HG03060 (cell line): Measurements from ENCODE around the gene CCDC192.
"Not testable (repeated sequence)": the region's sequence is repeated elsewhere in the genome, so short reads cannot be mapped to it uniquely, and the experiment has no call there.

Source experiments
- ATAC-seq: cut with Tn5 transposase; IDR thresholded peaks from one replicate; pipeline ENCODE4 v1.9.1; 2021; ENCODE audit warnings: low read depth, moderate number of reproducible peaks; ENCODE audit not compliant: unreplicated experiment

Gene CCDC192

DNA sequence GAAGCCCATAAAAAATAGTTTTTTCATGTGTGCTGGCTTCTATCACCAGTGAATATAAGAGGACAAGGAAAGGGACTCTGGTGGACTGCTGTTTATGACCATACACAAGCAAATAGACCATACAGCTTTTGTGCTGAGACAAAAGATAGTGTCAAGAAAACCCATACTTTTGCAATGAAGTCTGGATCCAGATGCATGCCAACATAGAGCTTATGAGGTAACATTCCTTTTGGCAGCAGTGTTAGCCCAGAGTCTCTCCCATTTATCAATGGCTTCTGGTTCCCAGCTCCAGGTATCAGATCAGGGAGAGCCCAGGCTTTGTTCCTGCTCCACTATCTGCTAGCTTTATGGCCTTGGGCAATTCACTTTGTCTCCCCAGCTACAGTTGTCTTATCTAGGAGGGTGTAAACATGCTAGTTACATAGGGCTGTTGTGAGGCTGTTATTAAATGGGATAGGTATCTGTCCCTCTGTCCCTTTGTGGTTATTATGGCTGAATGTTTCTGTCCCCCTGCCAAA, 55.6 kb downstream of the CCDC192 start:
- ATAC-seq, result no peak

DNA sequence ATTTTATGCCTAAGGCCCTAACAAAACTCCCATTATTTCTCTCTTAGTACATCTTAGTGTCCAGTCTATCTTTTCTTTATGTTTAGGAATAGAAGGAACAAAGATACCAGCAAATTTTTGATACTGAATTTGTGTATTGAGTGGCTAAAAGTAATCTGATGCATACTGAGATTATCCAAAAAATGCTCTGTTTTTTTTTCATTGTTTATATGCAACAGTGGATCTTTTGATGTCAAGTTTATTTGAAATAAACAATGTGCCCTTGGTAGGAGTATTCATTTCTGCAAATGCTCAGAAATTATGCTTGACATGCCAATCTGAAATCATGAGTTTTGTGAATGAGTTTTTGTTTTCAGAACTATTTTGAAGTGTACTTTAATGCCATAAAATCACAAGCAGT, 58.7 kb downstream of the CCDC192 start:
- ATAC-seq, result no peak

DNA sequence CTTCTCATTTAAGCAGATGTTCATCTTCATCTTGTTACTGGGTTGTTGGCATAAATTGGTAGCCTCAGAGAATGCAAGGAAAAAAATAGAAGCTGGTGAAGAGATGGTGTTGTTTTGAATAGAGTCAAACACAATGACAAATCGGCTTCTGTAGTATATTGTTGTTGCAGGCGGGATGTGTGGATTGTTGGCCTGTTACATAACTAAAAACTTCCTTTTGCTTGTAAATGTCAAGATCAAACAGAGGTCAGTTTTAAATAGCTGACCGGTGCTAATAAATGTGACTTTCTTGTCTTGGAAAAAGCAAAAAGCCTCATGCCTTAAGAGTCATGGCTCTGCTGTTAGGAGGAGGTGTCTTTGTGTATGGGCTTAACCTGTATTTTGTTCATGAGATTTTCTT, 59.2 kb downstream of the CCDC192 start:
- no peak for ATAC-seq

DNA sequence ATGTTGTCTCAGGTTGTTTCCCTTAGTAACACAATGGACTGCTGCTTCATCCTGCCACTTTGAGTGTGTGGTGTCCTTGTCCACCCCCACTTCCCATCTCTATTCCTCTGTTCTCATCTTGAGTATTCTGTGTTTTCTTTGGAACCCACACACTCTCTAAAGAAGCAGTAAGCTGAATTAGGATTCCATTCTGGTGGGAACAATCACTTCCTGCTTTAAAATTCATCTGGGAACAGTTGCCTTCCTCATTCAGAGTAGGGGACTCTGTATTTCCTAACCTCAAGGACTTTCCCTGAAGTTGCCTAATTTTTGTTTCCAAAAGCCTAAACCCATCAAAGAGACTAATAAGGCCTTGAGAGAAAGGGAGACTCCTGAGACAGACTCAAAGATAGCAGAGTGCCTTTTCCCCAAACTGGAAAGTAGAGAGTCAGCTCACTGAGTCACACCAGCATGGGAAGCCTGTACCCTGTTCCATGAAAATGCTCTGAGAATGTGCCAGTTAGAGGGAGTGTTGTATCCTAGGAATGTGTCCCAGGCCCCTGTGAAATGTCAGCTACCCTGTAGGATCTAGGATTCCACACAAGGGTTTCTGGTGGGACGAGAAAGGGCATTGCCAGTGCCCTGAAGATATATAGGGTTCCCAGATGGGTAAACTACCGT, 63.6 kb downstream of the CCDC192 start:
- no peak for ATAC-seq

DNA sequence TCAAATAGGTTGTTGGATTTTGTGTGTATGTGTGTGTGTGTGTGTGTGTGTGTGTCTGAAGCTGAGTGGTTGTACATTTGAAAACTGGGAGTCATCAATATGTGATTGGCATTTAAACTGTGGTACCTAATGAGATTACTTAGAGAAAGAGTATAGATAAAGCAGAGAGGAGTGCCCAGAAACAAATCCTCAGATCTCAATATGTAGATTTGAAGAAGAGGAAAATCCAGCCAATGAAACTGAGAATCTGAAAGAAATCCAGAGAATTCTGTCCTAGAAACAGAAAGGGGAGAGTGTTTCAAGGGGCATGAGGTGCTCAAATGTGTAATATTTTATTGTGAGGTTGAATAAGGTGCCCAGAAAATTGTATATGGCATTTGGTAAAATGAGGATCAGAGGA, 66.2 kb downstream of the CCDC192 start:
- no peak for ATAC-seq

DNA sequence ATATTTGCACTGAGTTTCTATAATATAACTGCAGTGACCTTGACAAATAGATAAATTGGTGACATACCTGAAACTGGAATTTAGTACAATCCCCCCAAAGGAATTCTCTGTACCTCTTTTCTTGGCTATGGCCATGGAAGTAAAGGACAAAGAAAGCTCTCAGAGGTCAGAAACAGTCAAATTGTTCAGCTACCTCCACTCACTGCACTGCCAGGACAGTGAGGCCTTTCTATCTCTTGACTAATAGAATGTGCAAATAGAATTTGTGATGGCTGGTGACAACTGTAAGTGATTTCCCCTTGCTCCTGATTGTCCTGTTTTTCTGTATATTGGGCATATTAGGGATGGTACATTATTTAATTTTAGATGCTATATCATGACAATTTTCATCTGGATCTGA, 67.1 kb downstream of the CCDC192 start:
- no peak for ATAC-seq

DNA sequence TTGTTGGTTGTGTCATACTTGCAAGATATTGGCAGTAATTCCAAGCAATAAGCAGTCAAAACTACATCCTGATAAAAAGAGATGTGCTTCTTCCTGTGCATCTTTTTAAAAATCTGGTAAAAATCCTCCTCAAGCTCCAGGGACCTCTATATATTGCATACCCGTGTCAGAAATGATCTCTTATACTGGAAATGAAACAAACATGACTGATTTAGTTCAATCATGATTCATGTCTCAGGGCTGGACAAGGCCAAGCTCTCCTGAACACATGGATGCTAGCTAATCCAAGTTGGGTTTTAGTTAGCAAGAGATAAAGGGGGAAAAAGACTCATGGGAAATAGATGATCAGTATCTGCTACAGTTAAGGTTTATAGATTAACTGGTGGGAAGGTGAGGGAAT, 69.3 kb downstream of the CCDC192 start:
- no peak for ATAC-seq

DNA sequence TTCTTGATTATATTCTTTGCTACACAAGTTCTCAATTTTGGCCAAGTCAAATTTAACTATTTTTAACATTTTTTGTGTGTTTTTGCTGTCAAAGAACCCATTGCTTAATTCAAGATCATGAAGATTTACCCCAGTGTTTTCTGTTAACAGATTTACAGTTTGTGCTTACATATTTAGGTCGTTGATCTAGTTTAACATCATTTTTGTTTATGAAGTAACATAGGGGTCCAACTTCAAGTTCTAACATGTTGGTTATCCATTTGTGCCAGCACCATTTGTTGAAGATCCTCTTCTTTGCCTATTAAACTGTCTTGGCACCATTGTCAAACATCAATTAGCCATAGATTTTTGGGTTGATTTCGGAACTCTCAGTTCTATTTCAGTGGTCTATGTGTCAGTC, 71.0 kb downstream of the CCDC192 start:
- ATAC-seq, result no peak

DNA sequence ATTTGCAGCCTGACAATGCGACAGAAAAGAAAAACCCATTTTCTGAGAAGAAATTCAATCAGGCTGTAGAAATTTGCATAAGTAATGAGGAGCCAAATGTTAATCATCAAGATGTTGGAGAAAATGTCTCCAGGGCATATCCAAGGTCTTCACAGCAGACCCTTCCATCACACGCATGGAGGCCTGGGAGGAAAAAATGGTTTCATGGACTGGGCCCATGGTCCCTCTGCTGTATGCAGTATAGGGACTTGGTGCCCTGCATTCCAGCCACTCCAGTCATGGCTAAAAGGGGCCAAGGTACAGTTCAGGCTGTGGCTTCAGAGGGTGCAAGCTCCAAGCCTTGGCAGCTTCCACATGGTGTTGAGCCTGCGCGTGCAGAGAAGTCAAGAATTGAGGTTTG, 73.3 kb downstream of the CCDC192 start:
- ATAC-seq, result no peak

DNA sequence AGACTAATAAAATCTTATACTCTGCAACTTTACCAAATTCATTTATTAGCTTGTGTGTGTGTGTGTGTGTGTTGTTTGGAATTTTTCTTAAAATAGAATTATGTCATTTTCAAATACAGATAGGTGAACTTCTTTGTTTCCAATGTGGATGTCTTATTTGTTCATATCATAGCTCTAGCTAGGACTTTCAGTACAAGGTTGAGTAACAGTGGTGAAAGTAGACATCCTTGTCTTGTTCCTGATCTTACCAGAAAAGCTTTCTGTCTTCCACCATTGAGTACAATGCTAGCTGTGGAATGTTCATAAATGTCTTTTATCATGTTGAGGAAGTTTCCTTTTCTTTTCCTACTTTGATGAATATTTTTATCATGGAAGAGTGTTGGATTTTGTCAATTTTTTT, 74.8 kb downstream of the CCDC192 start:
- ATAC-seq, result no peak

DNA sequence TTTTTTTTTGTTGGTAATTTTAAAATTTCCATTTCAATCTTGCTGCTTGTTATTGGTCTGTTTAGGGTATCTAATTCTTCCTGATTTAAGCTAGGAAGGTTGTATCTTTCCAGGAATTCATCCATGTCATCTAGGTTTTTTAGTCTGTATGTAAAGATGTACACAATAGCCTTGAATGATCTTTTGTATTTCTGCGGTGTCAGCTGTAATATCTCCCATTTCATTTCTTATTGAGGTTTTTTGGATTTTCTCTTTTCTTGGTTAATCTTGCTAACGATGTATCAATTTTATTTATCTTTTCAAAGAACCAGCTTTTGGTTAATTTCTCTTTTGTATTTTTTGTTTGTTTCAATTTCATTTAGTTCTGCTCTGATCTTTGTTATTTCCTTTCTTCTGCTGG, 79.3 kb downstream of the CCDC192 start:
- not testable (repeated sequence) for ATAC-seq

DNA sequence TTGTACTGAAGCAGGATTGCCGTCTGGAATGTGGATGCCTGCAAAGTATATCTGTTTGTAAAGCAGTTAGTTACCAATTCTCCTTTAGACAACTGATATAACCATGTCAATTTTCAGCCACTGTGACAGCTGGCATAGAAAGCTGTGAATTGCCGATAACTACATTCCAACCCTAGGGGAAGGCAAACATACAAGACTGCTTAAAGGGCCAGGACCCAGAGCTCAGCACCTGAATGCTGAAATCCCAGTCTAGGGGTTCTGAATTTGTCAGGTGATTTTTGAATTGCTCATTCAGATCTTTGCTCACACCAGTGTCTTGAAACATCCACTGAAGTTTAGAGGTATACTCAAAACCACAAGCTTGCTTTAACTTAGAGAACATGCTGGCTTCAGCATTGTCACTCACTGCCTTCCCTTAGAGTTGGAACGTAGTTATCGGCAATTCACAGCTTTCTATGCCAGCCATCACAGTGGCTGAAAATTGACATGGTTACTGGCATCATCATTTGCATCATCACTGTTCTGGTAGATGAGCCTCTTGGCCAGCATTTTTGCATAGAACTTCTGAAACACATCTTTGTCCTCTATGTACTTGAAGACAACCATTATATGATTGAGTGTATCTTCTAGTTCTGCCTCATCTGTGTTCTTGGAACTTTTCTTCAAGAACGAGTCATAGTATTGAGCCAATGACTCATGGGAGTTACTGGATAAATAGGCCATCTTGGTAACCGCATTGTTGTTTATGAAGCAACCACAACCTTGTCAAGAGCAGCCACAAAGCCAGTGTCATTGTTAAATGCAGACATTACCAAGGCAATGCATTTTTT, 82.1 kb downstream of the CCDC192 start:
- ATAC-seq, result peak; percentile 49

DNA sequence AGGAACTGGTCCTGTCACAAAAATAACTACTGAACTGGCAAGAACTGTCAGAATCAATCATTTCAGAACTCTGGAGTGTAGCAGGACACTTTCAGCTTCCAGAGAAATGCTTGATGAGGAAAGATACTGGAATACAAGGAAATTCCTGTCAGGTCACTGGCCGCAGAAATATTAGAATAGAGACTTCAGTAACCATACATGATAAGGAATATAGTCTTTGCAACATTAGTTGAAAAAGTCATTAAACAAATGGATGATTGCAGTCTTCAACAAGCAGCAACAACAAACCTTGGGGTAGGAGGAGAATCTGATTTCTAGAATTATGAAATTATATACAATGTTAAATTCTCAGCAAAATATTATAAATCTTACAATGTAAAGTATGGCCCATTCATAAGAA, 88.2 kb downstream of the CCDC192 start:
- ATAC-seq, result no peak

DNA sequence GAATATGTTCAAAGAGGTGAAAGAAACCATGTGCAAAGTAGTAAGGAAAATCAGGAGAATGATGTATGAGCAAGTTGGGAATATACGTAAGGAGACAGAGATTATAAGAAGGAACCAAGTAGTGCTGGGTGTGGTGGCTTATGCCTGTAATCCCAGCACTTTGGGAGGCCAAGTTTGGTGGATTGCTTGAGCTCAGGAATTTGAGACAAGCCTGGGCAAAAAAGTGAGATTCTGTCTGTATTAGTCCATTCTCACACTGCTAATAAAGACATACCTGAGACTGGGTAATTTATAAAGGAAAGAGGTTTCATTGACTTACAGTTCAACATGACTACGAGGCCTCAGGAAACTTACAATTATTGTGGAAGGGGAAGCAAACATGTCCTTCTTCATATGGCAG, 88.7 kb downstream of the CCDC192 start:
- not testable (repeated sequence) for ATAC-seq

DNA sequence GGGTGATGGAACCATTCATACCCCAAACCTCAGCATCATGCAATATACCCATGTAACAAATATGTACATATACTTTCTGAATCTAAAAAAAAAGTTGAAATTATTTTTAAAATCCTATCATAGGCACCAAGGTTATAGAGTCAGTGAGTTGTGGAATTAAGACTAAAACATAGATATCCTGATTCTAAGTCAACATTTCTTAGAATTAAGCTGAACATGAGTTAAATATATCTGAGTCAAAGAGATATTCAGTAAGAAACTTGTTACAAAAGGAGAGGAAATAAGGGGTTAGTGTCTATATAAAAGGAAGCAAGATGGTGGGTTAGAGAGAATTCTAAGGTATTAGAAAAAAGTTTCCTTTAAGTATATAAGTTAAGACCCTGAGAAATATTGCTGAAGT, 89.9 kb downstream of the CCDC192 start:
- ATAC-seq, result no peak

DNA sequence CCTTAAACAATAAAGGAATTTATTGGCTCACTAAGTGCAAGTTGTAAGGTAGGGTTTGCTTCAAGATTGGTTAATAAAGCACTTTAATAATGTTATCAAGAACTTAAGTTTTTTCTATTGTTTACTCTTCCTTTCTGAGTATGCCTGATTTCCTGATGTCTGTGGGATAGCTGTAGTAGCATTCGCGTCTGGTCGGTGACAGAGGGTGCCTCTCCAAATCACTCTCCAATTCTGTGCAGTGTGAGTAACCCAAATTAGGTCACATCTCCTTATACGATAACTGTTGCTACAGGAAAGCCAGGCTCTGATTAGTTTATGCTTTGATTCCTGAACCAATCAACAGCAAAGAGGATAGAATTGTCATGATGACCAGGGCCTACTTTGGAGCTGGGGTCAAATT, 90.7 kb downstream of the CCDC192 start:
- no peak for ATAC-seq

DNA sequence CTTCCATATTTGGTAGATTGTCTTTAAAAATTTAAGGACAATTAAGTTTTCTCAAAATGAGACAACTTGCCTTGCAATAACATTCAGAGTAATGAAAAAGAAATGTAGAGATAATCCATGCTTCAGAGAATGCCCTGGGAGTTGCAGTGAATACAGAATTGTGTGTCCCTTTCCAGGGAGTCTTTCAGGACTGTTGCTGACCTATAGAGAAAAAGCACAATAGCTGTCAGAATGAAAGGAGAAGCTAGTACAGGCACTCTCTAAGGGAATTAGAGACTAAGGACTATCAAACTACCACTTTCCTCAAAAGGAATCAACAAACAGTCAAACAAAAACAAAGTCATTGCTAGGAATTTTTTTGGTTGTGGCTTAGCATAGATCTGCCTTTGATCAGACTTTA, 93.0 kb downstream of the CCDC192 start:
- no peak for ATAC-seq

DNA sequence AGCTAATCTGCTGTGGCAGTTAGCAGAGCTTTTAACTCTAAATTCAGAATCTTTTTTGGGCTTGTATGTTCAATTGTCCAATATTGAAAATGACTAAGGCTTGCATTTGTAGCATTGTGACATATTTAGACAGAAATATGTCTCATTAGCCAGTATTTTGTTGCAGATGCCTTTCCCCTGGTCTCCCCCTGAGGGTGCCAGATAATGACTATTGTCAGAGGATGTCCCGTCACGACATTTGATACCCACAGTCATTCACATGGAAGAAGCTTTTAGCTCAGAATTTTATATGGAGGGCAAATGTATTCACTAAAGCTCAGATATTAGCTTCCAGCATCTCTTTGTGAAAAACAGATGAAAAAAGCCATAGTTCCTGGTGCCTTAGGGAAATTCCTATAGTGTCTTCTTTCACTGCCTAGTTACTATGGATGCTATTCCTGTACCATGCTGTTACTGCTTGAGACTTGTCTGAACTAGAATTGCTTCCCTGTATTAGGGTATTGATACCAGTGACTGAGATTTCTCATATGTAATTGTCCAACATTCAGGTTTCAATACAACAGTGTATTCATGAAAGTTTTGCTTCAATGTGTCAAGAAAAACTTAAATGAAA, 96.2 kb downstream of the CCDC192 start:
- ATAC-seq, result no peak

DNA sequence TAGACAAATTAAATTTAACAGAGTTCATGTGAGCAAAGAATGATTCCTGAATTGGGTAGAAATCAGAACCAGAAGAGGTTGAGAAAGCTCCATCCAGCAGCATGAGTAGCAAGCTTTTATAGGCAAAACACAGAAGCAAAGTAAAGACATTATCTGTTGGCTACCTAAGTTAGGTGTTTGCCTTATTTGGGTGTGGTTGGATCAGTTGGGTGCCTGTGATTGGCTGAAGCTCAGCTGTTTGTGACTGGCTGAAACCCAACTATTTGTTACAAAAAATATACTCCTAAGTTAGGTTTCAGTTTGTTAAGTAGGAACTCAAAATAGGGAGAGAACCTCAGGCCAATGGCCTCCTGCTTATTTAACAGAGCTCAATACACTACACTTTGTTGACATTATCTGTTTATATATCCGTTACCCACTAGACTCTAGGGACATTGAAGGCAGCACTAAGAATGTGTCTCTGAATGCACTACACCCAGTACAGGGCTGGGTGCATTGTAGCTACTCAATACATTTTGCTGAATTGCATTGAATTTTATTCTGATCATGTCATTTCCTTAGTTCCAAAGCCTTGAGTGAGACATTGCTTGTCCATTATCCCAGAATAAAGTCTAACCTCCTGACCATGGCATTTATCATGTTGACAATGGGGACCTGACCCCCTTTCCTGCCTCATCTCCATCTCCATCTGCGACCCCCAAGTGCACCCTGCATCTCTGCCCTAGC, 98.7 kb downstream of the CCDC192 start:
- ATAC-seq, result no peak

DNA sequence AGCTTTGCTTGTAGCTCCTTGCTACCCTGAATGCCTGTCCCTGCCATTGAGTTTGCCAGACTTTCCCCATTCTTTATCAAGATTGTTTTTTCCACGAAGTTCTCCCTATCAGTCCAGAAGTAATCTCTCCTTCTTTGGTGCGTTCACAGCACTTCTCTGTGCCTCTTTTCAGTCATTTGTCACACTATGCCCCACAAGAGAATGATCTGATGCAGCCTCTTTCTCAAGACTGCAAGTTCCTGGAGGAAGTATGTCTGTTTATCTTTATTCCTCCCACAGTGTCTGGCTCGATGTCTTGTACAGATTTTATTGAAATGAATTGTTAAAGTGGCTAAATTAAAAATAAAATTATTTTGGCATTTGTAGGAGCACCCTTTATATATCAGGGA, 99.3 kb downstream of the CCDC192 start:
- ATAC-seq, result no peak

DNA sequence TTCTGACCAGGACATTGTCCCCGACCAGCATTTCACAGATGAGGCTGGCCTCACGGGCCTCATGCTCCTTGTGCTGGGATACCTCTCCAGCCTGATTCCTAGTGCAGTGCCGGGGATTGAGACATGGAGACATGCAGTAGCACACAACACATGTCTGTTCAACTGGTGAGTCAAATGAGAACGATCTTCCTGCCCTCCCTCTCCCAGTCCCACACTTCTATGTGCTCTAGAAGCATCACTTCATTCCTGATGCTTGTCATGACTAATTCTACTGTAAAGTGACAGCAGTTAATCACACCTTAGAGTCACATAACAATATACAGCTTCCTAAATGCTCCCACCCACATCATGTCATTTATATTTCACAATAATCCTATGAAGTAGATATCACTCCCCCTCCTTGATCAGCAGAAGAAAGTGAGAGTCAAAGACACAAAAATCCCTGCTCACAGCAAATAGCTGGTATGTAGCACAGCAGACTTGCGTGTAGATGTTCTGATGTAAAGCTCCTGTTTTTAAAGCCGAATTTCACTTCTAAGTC, 101.8 kb downstream of the CCDC192 start:
- no peak for ATAC-seq
